ENCODE data around the gene TAF1B.
A peak's percentile ranks its signal among the peaks of the same experiment; 100 is the strongest.
"Not testable (repeated sequence)": the region's sequence is repeated elsewhere in the genome, so short reads cannot be mapped to it uniquely, and the experiment has no call there.

TAF1B gene

GRCh38 chr2:9832586-9832985, 10.7 kb upstream of the TAF1B start:
- DNase-seq, result no peak

DNA sequence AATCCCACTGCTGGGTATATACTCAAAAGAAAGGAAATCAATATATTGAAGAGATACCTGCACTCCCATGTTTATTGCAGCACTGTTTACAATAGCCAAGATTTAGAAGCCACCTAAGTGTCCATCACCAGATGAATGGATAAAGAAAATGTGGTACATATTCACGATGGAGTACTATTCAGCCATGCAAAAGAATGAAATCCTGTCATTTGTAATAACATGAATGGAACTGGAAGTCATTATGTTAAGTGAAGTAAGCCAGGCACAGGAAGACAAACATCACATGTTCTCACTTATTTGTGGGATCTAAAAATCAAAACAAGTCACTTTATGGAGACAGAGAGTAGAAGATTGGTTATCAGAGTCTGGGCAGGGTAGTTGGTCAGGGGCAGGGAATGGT, 8.2 kb upstream of the TAF1B start:
- DNase-seq, result not testable (repeated sequence)

- DNase-seq, result no peak
These were observed 7.2 kb upstream of the TAF1B start for GRCh38 chr2:9836074-9836473.

GRCh38 chr2:9836517-9836916, 6.8 kb upstream of the TAF1B start:
- no peak for DNase-seq

- DNase-seq, result no peak
These were observed 5.8 kb upstream of the TAF1B start for GRCh38 chr2:9837451-9837850.

GRCh38 chr2:9838391-9838790, 4.9 kb upstream of the TAF1B start:
- no peak for DNase-seq

DNA sequence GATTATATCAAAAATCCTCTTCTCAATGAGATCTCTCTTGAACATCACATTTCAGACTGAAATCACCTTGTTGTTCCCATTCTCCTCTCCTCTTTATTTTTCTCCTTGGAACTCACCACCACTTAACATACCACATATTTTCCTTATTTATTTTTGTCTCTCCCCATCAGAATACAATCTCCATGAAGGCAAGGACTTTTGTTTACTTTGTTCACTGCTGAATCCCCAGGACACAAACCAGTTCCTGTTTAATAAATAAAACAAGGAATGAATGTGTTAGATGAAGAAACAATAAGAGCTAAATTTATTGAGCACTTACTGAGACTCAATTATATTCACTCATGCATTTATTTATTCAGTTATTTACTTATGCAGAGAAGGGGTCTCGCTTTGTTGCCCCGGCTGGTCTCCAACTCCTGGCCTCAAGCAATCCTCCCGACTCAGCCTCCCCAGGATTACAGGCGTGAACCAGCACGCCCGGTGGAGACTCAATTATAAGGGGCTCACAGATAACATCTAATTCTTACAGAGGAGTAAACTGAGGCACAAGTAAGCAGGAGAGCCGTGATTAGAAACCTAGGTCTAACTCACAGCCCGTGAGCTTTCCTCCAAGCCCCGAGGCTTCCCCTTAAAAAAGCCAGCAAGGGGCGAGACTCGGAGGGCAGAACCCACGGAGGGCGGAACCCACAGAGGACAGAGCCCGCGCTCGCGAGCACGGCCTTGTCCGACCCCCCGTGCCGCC, 616 bp upstream of the TAF1B start:
- DNase-seq, result no peak

- peak; percentile 49 for DNase-seq
These were observed 786 bp downstream of the TAF1B start for GRCh38 chr2:9844036-9844483.

GRCh38 chr2:9844576-9844975, 1.3 kb downstream of the TAF1B start:
- DNase-seq, result peak; percentile 66

- no peak for DNase-seq
These were observed 3.3 kb downstream of the TAF1B start for GRCh38 chr2:9846554-9846953.

GRCh38 chr2:9847140-9847539, 3.9 kb downstream of the TAF1B start:
- no peak for DNase-seq

DNA sequence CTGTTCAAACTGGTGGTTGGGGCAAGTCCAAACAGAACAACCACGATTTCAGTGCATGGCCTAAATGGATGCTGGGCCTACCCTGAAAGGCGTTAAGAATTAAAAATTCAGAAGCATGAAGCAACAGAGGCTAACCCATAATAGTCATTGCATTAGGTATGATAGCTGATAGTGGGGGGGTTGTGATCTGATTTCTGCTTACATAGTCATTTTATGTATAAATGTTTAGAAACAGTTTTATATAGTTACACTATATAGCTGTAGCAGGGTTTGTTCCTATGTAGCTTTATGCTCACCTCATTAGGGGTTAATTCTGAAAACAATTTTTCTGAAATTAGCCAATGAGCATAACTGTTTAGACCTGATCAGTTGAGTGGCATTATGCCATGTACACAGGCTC, 9.6 kb downstream of the TAF1B start:
- no peak for DNase-seq

DNA sequence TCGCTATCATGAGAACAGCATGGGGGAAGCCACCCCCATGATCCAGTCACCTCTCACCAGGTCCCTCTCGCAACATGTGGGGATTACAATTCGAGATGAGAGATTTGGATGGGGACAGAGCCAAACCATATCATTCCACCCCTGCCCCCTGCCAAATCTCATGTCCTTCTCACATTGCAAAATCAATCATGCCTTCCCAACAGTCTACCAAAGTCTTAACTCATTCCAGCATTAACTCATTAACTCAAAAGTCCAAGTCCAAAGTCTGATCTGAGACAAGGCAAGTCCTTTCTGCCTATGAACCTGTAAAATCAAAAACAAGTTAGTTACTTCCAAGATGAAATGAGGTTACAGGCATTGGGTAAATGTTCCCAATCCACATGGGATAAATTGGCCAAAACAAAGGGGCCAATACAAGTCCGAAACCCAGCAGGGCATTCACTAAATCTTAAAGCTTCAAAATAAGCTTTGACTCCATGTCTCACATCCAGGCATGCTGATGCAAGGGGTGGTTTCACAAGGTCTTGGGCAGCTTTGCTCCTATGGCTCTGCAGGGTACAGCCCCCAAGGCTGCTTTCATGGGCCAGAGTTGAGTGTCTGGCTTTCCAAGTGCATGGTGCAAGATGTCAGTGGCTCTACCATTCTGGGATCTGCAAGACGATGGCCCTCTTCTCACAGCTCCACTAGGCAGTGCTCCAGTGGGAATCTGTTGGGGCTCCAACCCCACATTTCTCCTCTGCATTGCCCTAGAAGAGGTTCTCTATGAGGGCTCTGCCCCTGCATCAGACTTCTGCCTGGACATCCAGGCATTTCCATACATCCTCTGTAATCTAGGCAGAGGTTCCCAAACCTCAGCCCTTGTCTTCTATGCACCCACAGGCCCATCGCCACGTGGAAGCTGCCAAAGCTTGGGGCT, 14.8 kb downstream of the TAF1B start:
- no peak for DNase-seq

DNA sequence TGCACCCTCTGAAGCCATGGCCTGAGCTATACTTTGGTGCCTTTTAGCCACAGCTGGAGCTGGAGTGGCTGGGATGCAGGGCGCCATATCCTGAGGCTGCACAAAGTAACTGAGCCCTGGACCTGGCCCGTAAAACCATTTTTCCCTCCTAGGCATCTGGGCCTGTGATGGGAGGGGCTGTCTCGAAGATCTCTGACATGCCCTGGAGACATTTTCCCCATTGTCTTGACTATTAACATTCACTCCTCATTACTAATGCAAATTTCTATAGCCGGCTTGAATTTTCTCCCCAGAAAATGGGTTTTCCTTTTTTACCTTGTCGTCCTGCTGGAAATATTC, 15.4 kb downstream of the TAF1B start:
- no peak for DNase-seq

DNA sequence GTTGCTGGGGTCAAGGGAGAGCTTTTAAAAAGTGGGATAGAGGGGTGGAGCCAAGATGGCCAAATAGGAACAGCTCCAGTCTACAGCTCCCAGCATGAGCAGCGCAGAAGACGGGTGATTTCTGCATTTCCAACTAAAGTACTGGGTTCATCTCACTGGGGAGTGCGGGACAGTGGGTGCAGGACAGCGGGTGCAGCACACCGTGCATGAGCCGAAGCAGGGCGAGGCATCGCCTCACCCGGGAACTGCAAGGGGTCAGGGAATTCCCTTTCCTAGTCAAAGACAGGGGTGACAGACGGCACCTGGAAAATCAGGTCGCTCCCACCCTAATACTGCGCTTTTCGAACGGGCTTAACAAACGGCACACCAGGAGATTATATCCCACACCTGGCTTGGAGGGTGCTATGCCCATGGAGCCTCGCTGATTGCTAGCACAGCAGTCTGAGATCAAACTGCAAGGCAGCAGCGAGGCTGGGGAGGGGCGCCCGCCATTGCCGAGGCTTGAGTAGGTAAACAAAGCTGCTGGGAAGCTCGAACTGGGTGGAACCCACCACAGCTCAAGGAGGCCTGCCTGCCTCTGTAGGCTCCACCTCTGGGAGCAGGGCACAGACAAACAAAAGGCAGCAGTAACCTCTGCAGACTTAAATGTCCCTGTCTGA, 17.8 kb downstream of the TAF1B start:
- DNase-seq, result not testable (repeated sequence)

DNA sequence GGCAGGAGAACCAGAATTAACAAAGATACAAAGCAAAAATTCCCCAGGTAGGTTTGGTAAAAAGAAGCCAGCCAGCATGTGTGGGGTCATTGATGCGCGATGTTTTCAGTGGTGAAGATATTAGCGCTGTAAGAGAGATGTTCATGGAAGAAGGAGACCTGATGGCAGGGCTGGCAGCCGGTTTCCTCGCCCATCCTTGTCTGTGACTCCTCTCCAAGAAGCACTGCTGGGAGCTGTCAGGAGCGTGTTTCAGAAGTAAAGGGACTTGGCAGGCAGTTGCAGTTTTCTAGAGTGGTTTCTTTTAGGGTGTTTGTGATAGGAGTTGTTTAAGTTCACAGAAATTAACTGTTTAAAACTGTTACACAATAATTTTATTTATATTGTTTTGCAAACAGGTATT, 24.6 kb downstream of the TAF1B start:
- no peak for DNase-seq

DNA sequence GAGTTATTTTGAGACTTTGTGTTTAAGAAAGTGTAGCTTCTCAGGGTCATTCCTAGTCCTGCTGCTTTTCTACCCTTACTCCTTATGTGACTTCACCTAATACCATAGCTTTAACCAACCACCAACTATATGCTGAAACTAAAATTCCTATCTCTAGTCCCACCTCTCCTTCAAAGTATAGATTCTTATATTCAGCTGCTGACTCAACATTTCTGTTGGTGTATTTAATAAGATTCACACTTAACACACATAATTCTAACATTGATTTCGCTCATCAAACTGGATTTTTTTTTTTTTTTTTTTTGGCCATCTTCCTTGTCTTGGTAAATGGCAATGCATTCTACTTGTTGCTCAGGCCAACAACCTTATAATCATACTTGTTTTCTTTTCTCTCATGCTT, 30.1 kb downstream of the TAF1B start:
- no peak for DNase-seq

- no peak for DNase-seq
These were observed 33.8 kb downstream of the TAF1B start for GRCh38 chr2:9877026-9877425.

DNA sequence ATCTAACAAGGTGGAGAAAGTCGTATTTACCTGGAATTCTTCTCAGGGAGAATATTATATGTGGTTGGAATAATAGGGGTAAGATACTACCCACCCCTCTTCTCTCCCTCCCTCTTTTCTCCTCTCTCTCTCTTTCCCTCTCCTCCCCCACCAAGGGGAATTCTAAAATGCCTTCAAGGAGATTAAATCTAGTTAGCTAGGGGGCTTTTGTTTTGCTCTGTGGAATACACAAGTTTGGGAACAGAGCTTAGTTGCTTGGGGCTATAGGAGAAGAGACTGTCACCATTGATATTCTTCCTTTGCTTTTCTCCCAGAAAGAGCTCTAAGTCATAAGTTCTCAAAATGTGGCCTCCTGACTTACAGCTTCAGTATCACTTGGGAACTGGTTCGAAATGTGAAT, 34.5 kb downstream of the TAF1B start:
- no peak for DNase-seq

- no peak for DNase-seq
These were observed 36.4 kb downstream of the TAF1B start for GRCh38 chr2:9879455-9880194.

DNA sequence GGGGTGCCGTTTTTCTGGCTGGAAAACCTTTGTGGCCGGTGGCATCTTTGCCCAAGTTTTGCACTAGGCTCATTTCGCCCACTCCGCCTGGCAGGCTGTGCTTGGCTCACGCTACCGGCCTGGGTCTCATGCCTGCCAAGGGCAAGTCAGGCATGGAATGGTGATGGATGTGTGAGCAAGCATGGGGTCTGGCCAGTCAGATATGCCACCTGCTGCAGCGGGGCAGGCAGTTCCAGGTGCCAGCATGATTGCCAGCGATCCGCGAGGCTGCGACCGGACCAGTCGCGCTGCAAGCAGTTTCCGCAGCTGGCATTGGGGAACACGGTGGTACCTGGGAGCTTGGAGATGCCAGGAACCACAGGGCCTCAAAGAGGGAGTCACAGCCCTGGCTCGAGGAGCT, 40.6 kb downstream of the TAF1B start:
- DNase-seq, result no peak

DNA sequence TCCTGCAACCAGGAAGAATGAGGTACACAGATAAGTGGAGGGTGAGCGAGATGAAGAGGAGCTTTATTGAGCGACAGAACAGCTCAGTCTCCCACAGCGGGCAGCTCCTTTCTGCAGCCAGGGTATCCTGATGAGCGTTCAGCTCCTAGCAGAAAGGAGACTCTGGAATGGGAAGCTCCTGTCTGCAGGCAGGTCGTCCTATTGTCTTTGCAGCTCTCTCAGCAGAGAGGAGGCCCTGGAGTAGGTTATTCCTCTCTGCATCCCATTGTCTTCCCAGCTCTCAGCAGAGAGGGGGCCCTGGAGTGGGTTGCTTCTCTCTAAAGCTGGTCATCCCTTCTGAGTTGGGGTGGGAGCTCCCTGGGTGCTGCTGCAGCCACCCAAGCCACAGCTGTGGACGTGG, 41.2 kb downstream of the TAF1B start:
- DNase-seq, result no peak
